Fibroblast of lung (primary cell): ENCODE results near the gene OR8K5. TPM values are rescaled to one million over a fixed set of nuclear protein-coding genes. Genes with fewer than 3 reads are reported as not detected.
"Not testable (repeated sequence)": the region's sequence is repeated elsewhere in the genome, so short reads cannot be mapped to it uniquely, and the experiment has no call there.

Experiments
- DNase-seq, 2 donors: peaks; one replicate each; pipeline versions ENCODE4 v3.0.0 to v3.0.0-alpha.2; 2010; ENCODE audit warnings: low read depth in 2 of 2
- H2AFZ ChIP-seq: 2 replicates; pipeline ENCODE4 v1.5.1; 2012; ENCODE audit warnings: low read length, control low read depth, inconsistent platforms
- H3K27ac ChIP-seq: 2 replicates; pipeline ENCODE4 v1.5.1; 2011; ENCODE audit warnings: low read length, control low read depth; ENCODE audit not compliant: insufficient read depth
- H3K27me3 ChIP-seq: 2 replicates; pipeline ENCODE4 v1.5.1; 2011; ENCODE audit warnings: mild to moderate bottlenecking, low read length; ENCODE audit not compliant: control insufficient read depth, insufficient read depth
- H3K36me3 ChIP-seq: 2 replicates; pipeline ENCODE4 v1.5.1; 2011; ENCODE audit warnings: low read length; ENCODE audit not compliant: control insufficient read depth, insufficient read depth
- H3K4me1 ChIP-seq: 2 replicates; pipeline ENCODE4 v1.5.1; 2011; ENCODE audit warnings: low read length; ENCODE audit not compliant: control insufficient read depth, insufficient read depth; ENCODE audit errors: extremely low read depth
- H3K4me2 ChIP-seq: 2 replicates; pipeline ENCODE4 v1.5.1; 2011; ENCODE audit warnings: low read length, control low read depth; ENCODE audit not compliant: insufficient read depth; ENCODE audit errors: extremely low read depth
- H3K4me3 ChIP-seq, 4 experiments: fragments of 200-600 bp in 1 of 4; sonication (generic) in 1 of 4; replicated peaks in 1 of 4; 2 replicates each; pipeline ENCODE4 v1.5.1; 2011 to 2016; ENCODE audit warnings: low read length in 4 of 4, low read depth in 3 of 4, mild to moderate bottlenecking in 3 of 4, control low read depth in 2 of 4, inconsistent platforms in 1 of 4, mixed read lengths in 1 of 4; ENCODE audit not compliant: insufficient read depth in 1 of 4; ENCODE audit errors: control extremely low read depth in 1 of 4
- H3K79me2 ChIP-seq: 2 replicates; pipeline ENCODE4 v1.5.1; 2012; ENCODE audit warnings: mild to moderate bottlenecking, low read length, inconsistent platforms; ENCODE audit not compliant: control insufficient read depth, insufficient read depth
- H3K9ac ChIP-seq: 2 replicates; pipeline ENCODE4 v1.5.1; 2011; ENCODE audit warnings: mild to moderate bottlenecking, low read length, control low read depth; ENCODE audit not compliant: insufficient read depth
- H3K9me3 ChIP-seq: 2 replicates; pipeline ENCODE4 v1.5.1; 2012; ENCODE audit warnings: low read depth, low read length; ENCODE audit not compliant: control insufficient read depth, insufficient read depth
- H4K20me1 ChIP-seq: 2 replicates; pipeline ENCODE4 v1.5.1; 2011; ENCODE audit warnings: low read length; ENCODE audit not compliant: control insufficient read depth, insufficient read depth; ENCODE audit errors: extremely low read depth
- CTCF ChIP-seq, 2 donors: IDR thresholded peaks in 1 of 2; conservative IDR thresholded peaks in 1 of 2; 1 replicate in 1 of 2; 2 replicates in 1 of 2; pipeline ENCODE4 v1.5.1; 2011 to 2012; ENCODE audit warnings: low read length in 2 of 2, control low read depth in 1 of 2, inconsistent platforms in 1 of 2, low read depth in 1 of 2, mild to moderate bottlenecking in 1 of 2
- EZH2 ChIP-seq: IDR thresholded peaks from 2 replicates; pipeline ENCODE4 v1.5.1; 2012; ENCODE audit warnings: low read length, control low read depth, mild to moderate bottlenecking; ENCODE audit errors: missing control alignments
- polyA plus RNA-seq, 2 donors: library from polyadenylated mRNA; depleted of rRNA in 1 of 2; stranded (reverse) in 1 of 2; unstranded in 1 of 2; fragments of >200 nt; gene quantifications; 2 replicates each; pipeline ENCODE4 v1.2.1, GENCODE V29; 2011 to 2012; ENCODE audit warnings: missing spikeins in 1 of 2
- total RNA-seq: library from RNA; depleted of rRNA; stranded (reverse); fragments of >200 nt; gene quantifications from 2 replicates; pipeline ENCODE4 v1.2.1, GENCODE V29; 2014

The OR8K5 gene
- total and polyA plus RNA-seq, 2 donors (not counting 1 experiment from before 2014, with no cell fraction given), result not detected

GRCh38 chr11:56152333-56152732 lies 7.8 kb downstream of the OR8K5 start:
- no peaks in the 10 kb centered on the region for H3K79me2 ChIP-seq
- no peaks in the 10 kb centered on the region for H3K4me1 ChIP-seq
- no peaks in the 10 kb centered on the region for H4K20me1 ChIP-seq
- H3K36me3 ChIP-seq, result no peaks in the 10 kb centered on the region
- no peak for DNase-seq
- no peaks in the 10 kb centered on the region for H3K27me3 ChIP-seq
- H3K4me3 ChIP-seq, result no peak overlapping the region
- H3K9ac ChIP-seq, result no peak overlapping the region
- TF ChIP-seq CTCF (conservative IDR thresholded peaks at IDR 0.05 in 1 of 2, IDR thresholded peaks at IDR 0.05 in 1 of 2; ENCODE audit: low read depth in 1 of 2, low read length in 2 of 2) (no peak), EZH2 (no peak)
- H3K27ac ChIP-seq, result no peak overlapping the region
- no peaks in the 10 kb centered on the region for H3K9me3 ChIP-seq
- no peak overlapping the region for H2AFZ ChIP-seq
- H3K4me2 ChIP-seq, result no peak overlapping the region

GRCh38 chr11:56151376-56151775 lies 8.7 kb downstream of the OR8K5 start:
- Histone ChIP-seq H3K9me3 (no peaks in the 10 kb centered on the region), H4K20me1 (no peaks in the 10 kb centered on the region), H3K9ac (no peak overlapping the region), H3K27ac (no peak overlapping the region), H3K27me3 (no peaks in the 10 kb centered on the region), H3K4me2 (no peak overlapping the region), H3K4me3 (no peak overlapping the region), H2AFZ (no peak overlapping the region), H3K36me3 (no peaks in the 10 kb centered on the region), H3K4me1 (no peaks in the 10 kb centered on the region), H3K79me2 (no peaks in the 10 kb centered on the region)
- no peak for DNase-seq
- no peak for TF ChIP-seq EZH2
- no peak for TF ChIP-seq CTCF (conservative IDR thresholded peaks at IDR 0.05 in 1 of 2, IDR thresholded peaks at IDR 0.05 in 1 of 2; ENCODE audit: low read depth in 1 of 2, low read length in 2 of 2)

GRCh38 chr11:56143681-56144080 lies 16.4 kb downstream of the OR8K5 start:
- not testable (repeated sequence) for H3K4me1 ChIP-seq, H4K20me1 ChIP-seq, H3K9ac ChIP-seq, H3K4me2 ChIP-seq, H3K4me3 ChIP-seq, H3K36me3 ChIP-seq, DNase-seq, H3K9me3 ChIP-seq, H3K27ac ChIP-seq, H3K27me3 ChIP-seq, H2AFZ ChIP-seq, H3K79me2 ChIP-seq
